T1000 (cell line): ENCODE measurements around the gene GIGYF2.
"Not testable (repeated sequence)": the region's sequence is repeated elsewhere in the genome, so short reads cannot be mapped to it uniquely, and the experiment has no call there.

Source experiments
- DNase-seq: peaks from one replicate; lab custom pipeline; 2025; ENCODE audit warnings: mixed read lengths; lab: John Stamatoyannopoulos, UW

The GIGYF2 gene

DNA sequence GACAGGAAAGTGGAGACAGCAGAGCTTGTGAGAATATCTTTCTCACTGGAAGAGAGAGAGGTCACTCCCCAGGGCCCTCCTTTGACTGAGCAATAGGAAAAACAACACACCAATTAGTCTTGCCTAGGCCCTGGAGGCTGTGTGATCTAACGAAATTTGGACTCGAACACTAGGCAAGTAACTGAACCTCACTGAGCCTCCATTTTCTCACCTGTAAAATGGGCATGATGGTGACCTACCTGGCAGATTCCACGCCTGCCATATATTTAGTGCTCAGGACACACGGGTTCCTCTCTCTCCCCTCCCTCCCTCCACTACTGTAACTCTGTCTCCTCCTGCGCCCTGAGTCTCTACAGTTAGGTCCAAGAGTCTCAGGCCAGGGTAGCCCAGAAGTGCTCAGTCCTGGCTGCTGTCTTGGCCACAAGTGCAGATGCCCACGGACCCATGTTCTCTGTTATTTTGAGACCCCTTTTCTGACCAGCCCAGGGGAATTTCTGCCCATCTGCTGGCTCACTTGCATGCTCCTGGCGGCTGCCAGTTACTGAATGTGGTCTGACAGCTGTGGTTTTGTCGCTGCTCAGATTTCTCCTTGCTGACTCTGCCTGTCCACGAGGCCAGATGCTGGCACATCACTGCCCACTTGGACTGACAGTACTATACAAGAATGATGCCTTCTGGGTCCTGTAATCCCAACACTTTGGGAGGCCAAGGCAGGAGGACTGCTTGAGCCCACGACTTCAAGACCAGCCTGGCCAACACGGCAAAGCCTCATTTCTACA lies 9.6 kb upstream of the GIGYF2 start:
- no peak for DNase-seq

DNA sequence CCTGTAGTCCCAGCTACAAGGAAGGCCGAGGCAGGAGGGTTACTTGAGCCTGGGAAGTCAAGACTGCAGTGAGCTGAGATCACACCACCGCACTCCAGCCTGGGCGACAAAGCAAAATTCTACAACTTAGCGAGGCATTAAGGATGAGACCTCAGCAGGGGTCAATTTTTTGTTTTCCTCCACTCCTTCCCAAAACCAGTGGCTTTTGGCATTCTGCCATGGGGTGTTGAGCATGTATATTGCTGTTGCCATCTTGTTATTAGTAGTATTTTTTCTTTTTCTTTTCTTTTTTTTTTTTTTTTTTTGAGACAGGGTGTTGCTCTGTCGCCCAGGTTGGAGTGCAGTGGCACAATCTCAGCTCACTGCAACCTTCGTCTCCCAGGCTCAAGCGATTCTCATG lies 8.9 kb upstream of the GIGYF2 start:
- no peak for DNase-seq

DNA sequence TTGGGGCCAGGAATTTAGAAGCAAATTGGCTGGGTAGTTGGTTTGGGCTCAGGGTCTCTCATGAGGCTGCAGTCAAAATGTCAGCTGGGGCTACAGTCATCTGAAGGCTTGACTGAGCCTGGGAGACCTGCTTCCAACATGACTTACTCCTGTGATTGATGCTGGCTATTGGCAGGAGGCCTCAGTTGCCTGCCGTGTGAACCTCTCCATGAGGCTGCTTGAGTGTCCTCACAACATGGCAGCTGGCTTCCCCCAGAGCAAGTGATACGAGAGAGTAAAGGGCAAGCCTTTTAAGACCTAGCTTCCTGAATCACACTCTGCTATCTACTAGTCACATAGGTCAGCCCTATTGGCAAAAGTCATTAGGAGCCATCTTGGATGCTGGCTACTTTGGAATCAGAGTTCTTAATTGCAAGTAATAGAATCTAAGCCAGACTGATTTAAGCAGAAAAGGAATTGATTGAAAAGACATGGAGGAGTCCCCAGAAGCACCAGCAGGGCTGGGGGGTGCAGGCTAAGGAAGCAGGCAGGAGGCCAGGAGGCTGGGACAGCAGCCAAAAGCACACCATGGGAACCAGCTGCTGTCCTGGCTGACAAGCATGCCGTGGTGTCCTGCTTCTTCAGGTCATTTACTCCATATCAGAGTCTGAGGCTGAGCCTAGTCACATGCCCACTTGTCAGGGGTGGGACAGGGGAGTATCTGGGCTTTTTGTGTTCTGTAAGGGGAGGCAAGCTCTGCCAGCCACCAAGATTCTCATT lies 7.8 kb upstream of the GIGYF2 start:
- DNase-seq: no peak

DNA sequence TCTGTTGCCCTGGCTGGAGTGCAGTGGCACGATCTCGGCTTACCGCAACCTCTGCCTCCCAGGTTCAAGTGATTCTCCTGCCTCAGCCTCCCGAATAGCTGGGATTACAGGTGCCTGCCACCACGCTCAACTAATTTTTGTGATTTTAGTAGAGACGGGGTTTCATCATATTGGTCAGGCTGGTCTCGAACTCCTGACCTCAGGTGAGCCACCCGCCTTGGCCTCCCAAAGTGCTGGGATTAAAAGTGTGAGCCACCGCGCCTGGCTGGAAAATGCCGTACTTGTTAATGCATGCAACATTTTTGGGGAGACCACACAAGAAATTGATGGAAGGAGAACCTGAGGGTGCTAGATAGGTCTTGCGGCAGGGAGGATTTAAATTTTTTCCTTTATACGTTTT lies 6.0 kb upstream of the GIGYF2 start:
- not testable (repeated sequence) for DNase-seq

DNA sequence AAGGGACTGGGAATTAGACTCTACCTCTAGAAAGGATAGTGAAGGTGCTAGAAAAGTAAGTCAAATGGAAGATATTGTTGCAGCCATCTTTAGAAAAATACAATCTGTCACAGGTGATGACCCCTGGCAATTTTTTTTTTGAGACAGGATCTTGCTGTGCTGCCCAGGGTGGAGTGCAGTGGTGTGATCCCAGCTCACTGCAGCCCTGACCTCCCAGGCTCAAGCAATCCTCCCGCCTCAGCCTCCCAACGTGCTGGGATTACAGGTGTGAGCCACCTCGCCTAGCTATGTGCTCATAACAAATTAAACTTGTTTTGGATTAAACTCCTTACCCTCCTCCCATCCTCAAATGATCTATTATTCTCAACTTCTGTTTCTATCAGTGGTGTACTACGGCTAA lies 3.8 kb upstream of the GIGYF2 start:
- no peak for DNase-seq

DNA sequence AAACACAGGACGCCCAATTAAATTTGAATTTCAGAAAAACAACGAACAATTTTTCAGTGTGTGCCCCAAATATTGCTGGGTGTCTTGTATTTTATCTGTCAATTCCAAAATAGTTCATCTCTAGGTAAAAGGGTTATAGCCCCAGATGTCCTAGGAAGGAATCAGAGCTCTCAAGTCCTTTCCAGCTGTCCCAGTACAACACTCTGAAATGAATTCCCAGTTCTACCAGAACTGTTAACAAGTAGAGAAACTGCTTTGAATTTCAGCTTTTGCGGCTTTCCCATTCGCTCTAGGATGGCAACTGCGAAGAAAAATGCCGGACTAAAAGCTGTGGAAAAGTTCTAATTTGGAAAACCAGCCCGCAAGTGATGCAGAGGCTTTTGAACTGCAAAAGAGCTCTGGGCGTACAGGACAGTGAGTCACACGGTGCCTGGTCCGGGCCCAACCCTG lies 497 bp upstream of the GIGYF2 start:
- no peak for DNase-seq

DNA sequence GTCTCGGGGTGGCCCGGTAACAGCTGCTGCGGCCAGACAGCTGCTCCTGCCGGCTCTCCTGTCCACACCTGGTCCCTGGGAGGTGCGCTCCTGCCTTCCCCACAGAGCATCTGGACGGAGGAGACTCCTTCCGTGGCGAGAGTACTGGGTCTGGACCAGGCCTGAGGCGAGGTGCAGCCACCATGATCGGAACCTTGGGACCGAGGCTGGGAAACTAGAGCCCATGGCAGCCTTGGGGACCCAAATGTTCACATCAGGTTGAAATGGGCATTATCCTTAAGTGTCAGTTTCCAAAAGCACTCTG lies 628 bp downstream of the GIGYF2 start:
- DNase-seq: no peak

DNA sequence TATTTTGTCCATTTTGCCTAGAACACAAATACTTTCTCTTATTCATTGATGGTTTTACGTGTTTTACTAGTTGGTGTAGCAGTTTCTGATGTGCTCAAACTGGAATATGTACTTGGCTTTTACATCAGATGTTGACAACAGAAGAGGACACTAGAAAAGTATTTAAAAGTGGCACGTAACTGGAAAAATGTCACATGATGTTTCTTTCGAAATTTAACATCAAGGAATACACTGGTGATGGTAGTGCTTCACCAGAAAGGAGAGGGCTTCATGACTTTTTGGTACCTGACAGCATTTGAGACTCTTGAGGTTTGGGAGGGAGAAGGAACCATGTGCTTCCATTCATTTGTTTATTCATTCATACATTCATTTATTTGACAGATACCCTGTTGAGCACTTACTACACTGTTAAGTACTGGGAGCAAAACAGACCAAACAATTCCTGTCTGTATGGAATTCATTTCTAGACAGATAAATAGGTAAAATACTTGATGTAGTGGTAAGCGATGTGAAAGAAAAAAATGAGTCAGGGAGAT lies 1.5 kb downstream of the GIGYF2 start:
- DNase-seq: no peak

DNA sequence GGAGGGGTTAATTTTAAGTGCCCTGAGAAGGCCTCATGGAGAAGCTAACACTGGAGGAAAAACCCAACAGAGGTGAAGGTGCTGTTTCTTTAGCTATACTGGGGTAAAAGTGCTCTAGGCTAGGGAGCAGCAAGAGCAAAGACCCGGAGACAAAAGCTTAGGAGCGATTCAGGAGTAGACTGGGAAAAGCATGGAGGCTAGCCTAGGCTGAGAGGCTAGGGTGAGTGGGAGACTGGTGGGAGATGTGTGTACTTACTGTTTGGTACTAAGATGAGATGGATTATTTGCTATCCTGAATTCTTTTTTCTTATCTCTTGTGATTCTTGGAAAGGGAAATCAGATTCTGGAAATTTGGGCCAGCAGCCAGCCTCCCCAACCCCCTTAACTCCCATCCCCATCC lies 2.0 kb downstream of the GIGYF2 start:
- DNase-seq: no peak

DNA sequence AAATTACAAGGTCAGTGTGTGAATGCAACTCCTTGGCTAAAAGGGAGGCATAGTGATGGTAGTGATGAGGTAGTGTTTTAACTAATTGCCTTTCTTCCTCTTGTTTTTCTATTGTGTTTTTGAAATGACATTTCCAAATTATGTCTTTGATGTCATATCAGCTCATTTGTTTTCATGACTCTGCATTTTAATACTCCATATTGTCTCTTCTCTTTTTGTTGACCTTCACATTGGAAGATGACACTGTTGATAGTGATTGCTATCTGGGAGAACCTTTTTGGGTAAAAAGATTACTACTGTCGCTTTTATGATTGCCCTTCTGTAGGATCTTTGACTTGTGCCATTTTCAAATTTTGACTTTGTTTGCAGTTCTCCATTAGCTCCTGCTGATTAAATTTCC lies 3.0 kb downstream of the GIGYF2 start:
- DNase-seq: no peak

DNA sequence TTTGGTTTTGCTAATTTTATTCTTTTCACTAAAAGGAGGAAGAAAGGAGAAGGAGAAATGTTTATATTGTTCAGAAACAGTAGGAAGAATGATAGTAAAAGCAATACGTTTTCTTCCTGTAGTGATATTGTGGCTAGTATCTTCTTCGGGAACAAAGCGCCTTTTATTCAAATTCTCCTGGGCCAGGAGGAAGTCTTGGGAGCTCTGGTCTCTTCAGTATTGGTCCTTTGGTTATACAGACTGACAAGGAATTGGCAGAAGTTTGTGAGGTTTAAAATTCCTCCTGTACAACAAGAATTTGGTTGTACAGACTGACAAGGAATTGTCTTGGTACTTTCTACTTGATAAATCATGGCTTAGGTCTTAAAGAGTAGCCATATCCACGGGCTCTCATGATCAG lies 9.9 kb downstream of the GIGYF2 start:
- no peak for DNase-seq

DNA sequence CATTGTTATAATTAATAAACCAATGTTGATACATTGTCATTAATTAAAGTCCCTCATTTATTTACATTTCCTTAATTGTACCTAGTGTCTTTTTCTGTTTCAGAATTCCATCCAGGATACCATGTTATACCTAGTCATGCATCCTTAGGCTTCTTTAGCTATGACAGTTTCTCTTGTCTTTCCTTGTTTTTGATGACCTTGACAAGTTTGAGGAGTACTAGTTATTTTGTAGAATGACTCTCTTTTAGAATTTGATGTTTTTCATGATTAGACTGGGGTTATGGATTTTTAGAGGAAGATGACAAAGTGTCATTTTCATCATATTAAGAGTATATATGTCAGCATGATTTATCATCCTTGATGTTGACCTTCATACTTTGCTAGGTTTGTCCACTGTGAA lies 16.4 kb downstream of the GIGYF2 start:
- no peak for DNase-seq

DNA sequence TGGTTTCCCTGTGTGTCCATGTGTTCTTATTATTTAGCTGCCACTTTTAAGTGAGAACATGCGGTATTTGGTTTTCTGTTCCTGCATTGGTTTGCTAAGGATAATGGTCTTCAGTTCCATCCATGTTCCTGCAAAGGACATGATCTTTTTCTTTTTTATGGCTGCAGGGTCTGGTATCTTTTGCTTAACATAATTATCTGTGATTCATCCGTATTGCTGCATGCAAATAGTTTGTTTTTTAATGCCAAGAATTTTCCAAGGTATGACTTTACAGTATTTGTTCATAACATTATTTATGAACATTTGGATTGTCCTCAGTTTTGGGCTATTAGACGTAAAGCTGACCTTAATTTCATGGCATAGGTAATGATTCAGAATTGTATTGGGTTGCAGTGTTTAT lies 17.8 kb downstream of the GIGYF2 start:
- no peak for DNase-seq

DNA sequence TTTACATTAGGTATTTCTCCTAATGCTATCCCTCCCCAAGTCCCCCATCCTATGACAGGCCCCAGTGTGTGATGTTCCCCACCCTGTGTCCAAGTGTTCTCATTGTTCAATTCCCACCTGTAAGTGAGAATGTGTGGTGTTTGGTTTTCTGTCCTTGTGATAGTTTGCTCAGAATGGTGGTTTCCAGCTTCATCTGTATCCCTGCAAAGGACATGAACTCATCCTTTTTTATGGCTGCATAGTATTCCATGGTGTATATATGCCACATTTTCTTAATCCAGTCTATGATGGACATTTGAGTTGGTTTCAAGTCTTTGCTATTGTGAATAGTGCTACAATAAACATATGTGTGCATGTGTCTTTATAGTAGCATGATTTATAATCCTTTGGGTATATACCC lies 22.9 kb downstream of the GIGYF2 start:
- DNase-seq: not testable (repeated sequence)

DNA sequence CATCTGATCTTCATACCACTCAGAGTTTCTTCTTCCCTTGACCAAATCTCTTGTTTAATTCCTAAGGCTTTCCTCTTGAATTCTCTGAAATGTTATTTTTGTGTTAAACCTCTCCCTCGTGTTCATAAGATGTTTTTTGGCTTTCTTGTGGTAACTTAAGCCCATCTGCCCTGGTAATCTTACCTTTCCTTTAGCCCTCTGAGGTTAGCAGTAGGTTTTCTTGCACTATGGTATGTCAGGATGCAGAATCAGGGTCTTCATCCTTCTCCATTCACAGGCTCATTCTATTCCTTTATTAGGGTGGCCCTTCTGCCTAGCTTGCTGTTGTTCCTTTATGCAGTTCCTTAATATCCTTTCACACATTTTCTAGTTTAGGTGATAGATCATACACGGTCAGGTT lies 24.1 kb downstream of the GIGYF2 start:
- no peak for DNase-seq

DNA sequence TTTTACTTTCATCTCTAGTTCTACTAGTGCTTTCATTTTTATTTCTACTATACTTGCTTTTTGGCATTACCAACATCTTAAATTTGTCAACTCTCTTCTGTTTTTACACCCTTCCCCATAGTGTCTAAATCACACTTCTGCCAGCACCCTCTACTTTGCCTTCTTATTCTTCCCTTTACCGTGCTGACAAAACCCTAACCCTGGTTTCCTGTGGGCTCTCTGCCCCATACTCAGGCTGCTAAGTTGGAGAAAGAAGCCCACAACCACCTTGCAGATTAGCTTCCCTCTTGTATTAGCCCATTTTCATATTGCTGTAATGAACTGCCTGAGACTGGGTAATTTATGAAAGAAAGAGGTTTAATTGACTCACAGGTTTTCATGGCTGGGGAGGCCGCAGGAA lies 24.8 kb downstream of the GIGYF2 start:
- no peak for DNase-seq

DNA sequence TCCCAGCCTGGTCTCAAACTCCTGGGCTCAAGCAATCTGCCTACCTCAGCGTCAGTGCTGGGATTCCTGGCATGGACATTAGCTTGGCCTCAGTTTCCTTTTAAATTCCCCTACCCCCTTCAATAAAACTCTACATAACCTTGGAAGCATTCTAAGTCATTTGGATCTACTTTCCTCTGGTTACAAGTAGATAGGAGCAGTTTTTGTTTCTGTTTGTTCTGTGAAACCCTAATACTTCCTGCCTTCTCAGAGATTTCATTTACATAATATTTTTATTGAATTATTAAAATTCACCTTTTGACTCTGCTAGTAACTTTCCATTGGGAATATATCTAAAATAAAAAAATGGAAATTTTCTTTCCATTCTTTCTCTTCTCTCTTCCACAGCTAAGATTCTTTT lies 25.9 kb downstream of the GIGYF2 start:
- DNase-seq: no peak

DNA sequence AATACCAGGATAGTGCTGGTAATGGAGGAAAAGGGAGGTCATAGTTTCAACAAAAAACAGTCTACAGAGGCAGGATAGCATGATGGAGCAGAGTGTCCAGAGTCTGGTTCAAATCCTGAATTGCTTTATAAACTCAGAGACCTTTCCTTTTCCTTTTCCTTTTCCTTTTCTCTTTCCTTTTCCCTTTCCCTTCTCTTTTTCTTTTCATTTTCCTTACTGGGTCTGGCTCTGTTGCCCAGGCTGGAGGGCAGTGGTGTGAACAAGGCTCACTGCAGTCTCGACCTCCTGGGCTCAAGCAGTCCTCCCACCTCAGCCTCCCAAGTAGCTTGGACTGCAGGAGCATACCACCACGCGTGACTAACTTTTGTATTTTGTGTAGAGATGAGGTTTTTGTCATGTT lies 31.7 kb downstream of the GIGYF2 start:
- no peak for DNase-seq

DNA sequence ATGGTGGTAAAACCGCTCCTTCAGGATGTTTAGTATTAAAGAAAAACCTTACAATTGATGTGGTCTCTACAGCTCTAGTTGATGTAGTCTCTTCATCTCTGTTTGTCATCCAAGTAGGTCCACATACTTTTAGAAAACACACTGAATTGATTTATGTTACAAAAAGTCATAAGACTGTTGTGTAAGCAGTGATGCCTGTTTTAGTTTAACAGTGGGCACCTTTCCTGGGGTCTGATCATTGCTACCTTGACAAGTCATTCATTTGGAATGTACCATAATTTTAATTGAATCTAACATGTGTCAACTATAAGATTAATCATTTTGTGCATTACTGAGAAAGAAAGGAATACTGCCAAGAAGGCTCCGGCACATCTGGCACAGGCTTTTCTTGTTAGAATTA lies 34.3 kb downstream of the GIGYF2 start:
- DNase-seq: no peak

DNA sequence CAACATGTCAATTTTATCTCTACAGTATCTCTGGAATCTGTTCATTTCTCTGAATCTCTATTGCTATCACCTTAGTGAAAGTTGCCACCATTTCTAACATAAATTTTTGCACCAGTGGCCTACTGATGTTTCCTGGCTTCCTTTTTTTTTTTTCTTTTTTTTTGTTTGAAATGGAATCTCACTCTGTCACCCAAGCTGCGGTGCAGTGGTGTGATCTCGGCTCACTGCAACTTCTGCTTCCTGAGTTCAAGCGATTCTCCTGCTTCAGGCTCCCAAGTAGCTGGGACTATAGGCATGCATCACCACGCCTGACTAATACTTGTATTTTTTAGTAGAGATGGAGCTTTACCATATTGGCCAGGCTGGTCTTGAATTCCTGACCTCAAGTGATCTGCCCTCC lies 44.2 kb downstream of the GIGYF2 start:
- no peak for DNase-seq

DNA sequence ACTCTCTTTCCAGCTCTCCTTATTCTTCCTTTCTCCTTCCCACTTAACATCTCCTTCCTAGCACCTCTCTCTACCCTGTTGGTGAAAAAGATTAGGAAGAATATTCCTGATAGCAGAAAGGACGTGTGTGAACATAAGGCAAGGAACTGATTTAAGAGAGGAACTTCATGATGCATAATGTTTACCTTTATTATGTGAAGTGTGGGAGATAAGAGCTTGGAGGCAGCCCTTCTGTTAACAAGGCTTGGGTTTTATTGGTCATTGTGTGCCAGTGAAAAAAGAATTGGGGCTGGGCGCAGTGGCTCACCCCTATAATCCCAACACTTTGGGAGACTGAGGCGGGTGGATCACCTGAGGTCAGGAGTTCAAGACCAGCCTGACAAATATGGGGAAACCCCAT lies 44.8 kb downstream of the GIGYF2 start:
- DNase-seq: no peak

DNA sequence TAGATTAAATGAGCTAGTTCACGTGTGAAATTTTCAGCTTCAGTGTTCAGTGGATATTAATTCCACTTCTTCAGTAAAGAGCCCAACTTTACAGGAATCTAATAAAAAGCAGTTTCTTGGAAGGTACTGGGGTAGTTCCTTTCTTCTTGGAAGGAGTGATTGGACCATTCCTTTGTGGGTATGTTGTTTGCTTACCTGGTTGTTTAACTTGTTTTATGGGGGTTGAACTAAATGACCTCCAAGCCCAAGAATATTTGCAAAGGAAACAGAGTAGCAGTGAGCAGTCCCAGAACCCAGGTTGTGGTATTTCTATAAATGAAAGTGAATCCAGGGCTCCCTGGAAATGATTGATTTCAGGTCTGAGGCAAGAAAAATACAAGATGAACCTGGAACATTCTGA lies 47.8 kb downstream of the GIGYF2 start:
- no peak for DNase-seq

DNA sequence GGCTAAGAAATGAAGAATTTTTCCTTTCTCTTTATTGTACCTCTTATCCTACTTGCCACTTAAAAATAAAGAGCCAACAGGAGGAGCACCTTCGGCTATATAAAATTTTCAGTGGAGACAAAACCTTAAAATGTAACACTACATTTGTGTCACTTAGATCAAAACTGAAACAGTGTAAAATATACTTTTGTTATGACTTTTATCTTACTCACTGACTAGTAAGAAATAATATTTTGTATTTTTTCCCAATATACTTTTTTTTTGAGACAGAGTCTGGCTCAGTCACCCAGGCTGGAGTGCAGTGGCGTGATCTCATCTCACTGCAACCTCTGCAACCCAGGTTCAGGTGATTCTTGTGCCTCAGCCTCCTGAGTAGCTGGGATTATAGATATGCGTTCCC lies 50.9 kb downstream of the GIGYF2 start:
- no peak for DNase-seq

DNA sequence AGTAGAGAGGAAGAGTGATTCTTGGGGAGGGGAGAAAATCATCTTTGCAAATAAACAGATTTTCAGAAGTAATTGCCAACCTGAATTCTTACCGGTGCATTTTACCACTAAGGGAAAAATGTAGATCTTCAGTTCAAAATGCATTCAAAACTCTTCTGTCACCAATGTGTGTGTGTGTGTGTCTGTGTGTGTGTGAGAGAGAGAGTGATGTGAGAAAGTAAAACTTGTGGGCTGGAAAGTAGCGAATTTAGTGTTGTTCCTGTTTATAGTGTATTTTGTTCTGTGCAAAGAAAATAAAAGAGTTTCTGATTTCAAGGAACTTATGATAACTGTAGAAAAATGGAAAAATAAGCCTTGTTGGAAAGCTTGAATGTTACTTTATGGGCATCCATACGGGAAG lies 52.2 kb downstream of the GIGYF2 start:
- no peak for DNase-seq
